Nephron (organoid): ENCODE data around the gene NFKBIA.
"Not testable (repeated sequence)": the region's sequence is repeated elsewhere in the genome, so short reads cannot be mapped to it uniquely, and the experiment has no call there.

Experiments
- H3K27ac Mint-ChIP-seq, 3 experiments: 2 replicates each; pipeline ENCODE4 v1.8.0; 2020; ENCODE audit warnings: mixed read lengths in 3 of 3, mild to moderate bottlenecking in 2 of 3, moderate library complexity in 1 of 3
- H3K27me3 Mint-ChIP-seq: 2 replicates; pipeline ENCODE4 v1.8.0; 2021; ENCODE audit warnings: low read depth, mild to moderate bottlenecking, moderate library complexity, mixed read lengths
- H3K36me3 Mint-ChIP-seq: 2 replicates; pipeline ENCODE4 v1.8.0; 2020; ENCODE audit warnings: low read depth, mixed read lengths
- H3K4me1 Mint-ChIP-seq: 2 replicates; pipeline ENCODE4 v1.8.0; 2020; ENCODE audit warnings: mixed read lengths
- H3K4me3 Mint-ChIP-seq, 3 experiments: 2 replicates each; pipeline ENCODE4 v1.8.0; 2020; ENCODE audit warnings: mild to moderate bottlenecking in 3 of 3, mixed read lengths in 3 of 3, moderate library complexity in 2 of 3
- H3K9me3 Mint-ChIP-seq: 2 replicates; pipeline ENCODE4 v1.8.0; 2020; ENCODE audit warnings: mixed read lengths
- TF ChIP-seq, protein P1 (sequence below), 3 experiments: fragments of 200-600 bp; sonication (generic); IDR thresholded peaks; one replicate each; pipeline ENCODE4 v1.5.0; 2021; ENCODE audit warnings: antibody characterized with exemption in 3 of 3; ENCODE audit not compliant: unreplicated experiment in 3 of 3

Gene NFKBIA, protein sequence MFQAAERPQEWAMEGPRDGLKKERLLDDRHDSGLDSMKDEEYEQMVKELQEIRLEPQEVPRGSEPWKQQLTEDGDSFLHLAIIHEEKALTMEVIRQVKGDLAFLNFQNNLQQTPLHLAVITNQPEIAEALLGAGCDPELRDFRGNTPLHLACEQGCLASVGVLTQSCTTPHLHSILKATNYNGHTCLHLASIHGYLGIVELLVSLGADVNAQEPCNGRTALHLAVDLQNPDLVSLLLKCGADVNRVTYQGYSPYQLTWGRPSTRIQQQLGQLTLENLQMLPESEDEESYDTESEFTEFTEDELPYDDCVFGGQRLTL

DNA sequence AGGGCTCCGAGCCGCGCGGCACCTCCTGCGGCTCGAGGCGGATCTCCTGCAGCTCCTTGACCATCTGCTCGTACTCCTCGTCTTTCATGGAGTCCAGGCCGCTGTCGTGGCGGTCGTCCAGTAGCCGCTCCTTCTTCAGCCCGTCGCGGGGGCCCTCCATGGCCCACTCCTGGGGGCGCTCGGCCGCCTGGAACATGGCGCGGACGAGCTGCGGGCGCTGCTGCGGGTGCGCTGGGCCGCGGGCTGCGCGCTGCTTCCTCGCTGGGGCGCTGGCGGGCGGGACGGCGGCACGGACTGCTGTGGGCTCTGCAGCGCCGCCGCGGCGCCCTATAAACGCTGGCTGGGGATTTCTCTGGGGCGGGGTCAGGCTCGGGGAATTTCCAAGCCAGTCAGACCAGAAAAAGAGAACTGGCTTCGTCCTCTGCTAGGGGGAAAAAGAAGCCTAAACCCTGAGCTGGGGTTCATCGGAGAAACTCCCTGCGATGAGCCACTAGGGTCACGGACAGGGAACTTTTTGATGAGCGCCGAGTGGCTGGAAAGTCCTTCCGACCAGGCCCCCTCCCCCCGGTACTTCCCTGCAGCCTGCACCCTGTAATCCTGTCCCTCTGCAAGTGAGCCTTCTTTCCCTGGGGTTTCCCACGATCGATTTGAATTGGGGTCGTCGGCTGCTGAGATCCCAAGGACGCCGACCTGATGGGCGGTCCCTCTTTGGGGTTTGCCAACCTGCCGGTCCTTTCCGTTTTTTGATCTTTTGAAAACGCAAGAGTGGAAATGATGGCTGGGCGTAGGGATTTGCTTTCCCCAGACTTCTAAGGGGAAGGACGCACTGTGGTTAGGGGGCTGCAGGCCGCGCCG is at the start of gene NFKBIA:
Gene NFKBIA, minus strand, starts transcription at position 301 of the 855 bp plus-strand sequence. Its CDS starts 105 bp downstream, at position 196.
- TF ChIP-seq, protein P1, sequence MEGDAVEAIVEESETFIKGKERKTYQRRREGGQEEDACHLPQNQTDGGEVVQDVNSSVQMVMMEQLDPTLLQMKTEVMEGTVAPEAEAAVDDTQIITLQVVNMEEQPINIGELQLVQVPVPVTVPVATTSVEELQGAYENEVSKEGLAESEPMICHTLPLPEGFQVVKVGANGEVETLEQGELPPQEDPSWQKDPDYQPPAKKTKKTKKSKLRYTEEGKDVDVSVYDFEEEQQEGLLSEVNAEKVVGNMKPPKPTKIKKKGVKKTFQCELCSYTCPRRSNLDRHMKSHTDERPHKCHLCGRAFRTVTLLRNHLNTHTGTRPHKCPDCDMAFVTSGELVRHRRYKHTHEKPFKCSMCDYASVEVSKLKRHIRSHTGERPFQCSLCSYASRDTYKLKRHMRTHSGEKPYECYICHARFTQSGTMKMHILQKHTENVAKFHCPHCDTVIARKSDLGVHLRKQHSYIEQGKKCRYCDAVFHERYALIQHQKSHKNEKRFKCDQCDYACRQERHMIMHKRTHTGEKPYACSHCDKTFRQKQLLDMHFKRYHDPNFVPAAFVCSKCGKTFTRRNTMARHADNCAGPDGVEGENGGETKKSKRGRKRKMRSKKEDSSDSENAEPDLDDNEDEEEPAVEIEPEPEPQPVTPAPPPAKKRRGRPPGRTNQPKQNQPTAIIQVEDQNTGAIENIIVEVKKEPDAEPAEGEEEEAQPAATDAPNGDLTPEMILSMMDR (IDR thresholded peaks at IDR 0.05; ENCODE audit: unreplicated experiment in 3 of 3): peak; percentile 25 to 45 (median 31)
- H3K36me3 Mint-ChIP-seq: peaks cover 35% of the 10 kb centered on the region
- H3K27me3 Mint-ChIP-seq: no peaks in the 10 kb centered on the region
- peak within 1 kb of the TSS; percentile 97 to 99 (median 98) for H3K4me3 Mint-ChIP-seq
- H3K9me3 Mint-ChIP-seq: no peaks in the 10 kb centered on the region
- peak within 1 kb of the TSS; percentile 99 to 100 (median 99) for H3K27ac Mint-ChIP-seq
- peaks cover 52% of the 10 kb centered on the region for H3K4me1 Mint-ChIP-seq

DNA sequence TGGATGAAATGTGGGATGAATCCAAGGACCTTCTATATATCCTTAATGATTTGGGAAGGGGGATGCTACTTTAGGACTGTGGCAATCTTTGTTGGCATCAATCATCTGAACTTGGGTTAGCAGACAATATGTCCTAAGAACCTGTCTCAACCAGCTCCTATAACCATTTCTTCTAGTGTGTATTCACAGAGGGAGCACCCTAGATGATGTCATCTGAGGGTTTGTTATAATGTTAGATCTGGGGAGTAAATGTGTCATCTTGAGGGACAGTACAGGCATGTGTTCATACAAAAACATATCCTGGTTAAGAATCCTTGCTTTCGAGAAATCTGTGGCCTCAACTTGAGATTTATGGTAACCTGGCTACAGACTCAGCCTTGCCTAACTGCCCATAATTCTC is 41.9 kb upstream of the NFKBIA start:
- Mint-ChIP-seq H3K4me1 (no peaks in the 10 kb centered on the region), H3K4me3 (no peak overlapping the region), H3K27me3 (no peaks in the 10 kb centered on the region), H3K27ac (no peak overlapping the region), H3K9me3 (no peaks in the 10 kb centered on the region), H3K36me3 (no peaks in the 10 kb centered on the region)
- TF ChIP-seq, protein P1 (IDR thresholded peaks at IDR 0.05; ENCODE audit: unreplicated experiment in 3 of 3): no peak

DNA sequence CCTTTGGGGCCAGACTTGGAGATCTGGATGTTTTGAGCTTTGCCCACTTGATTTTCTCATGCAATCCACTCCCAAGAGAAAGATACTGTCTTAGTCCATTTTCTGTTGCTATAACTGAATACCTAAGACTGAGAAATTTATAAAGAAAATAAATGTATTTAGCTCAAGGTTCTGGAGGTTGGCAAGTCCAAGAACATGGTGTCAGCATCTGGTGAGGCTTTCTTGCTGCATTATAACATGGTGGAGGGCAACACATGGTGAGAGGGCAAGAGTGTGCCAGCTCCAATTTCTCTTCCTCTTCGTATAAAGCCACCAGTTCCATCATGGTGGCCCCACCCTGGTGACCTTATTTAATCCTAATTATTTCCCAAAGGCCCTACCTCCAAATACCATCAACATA is 39.6 kb upstream of the NFKBIA start:
- TF ChIP-seq, protein P1 (IDR thresholded peaks at IDR 0.05; ENCODE audit: unreplicated experiment in 3 of 3): no peak
- H3K36me3 Mint-ChIP-seq: no peaks in the 10 kb centered on the region
- no peak overlapping the region for H3K4me3 Mint-ChIP-seq

DNA sequence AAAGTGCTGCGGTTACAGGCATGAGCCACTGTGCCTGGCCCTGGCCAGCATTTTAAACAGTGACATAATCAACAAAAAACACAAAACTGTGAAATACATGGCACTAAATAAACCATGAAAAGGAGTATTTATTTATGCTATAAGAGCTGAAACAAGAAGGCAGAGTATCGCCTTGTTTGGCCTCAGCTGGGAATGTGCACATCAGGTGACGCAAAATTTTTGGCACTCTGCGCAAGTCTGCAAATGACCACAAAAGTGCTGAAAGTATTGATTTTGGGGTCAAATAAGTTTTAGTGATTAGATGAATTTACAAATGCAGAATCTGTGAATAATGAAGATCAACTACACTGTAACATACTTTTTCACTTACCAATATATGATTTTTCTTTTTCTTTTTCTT is 36.6 kb upstream of the NFKBIA start:
- no peak overlapping the region for H3K4me3 Mint-ChIP-seq
- TF ChIP-seq, protein P1 (IDR thresholded peaks at IDR 0.05; ENCODE audit: unreplicated experiment in 3 of 3): no peak
- no peaks in the 10 kb centered on the region for H3K36me3 Mint-ChIP-seq
- no peak overlapping the region for H3K27ac Mint-ChIP-seq
- H3K9me3 Mint-ChIP-seq: no peaks in the 10 kb centered on the region
- H3K4me1 Mint-ChIP-seq: no peaks in the 10 kb centered on the region
- no peaks in the 10 kb centered on the region for H3K27me3 Mint-ChIP-seq

More for the DNA sequence above, 39.6 kb upstream of the NFKBIA start:
- H3K9me3 Mint-ChIP-seq: no peaks in the 10 kb centered on the region
- H3K4me1 Mint-ChIP-seq: no peaks in the 10 kb centered on the region
- H3K27ac Mint-ChIP-seq: no peak overlapping the region
- H3K27me3 Mint-ChIP-seq: no peaks in the 10 kb centered on the region

DNA sequence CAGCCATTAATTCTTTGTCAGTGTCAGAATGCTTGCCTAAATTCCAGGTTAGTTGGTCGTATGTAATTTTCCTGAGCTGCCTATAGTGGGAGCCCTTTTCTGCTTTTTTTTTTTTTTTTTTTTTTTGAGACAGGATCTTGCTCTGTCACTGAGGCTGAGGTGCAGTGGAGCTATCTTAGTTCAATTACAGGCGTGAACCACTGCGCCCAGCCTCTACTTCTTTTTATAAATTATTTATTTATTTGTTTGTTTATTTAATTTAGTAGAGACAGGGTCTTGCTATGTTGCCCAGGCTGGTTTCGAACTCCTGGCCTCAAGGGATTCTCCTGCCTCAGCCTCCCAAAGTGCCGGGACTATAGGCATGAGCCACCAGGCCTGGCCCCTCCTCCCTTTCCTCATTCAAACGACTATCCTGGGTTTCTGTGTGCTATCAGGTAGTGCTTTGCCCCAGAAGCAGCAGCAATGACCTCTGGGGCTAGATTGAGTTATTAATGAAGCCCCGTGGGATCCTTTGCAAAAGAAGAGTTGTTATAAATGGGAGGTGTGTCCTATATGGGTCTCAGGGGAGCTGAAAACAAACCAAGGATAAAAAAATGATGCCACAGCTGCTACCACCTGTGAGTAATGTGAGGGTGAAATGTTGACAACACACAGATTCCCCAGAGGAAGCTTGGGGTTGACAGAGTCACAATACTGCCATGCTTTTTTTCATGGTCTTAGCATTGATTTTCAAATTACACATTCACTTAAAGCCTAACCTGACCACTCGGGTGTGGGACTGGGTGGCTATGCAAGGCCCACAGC is 34.6 kb upstream of the NFKBIA start:
- no peaks in the 10 kb centered on the region for H3K4me1 Mint-ChIP-seq
- H3K36me3 Mint-ChIP-seq: no peaks in the 10 kb centered on the region
- H3K27me3 Mint-ChIP-seq: peaks cover 5% of the 10 kb centered on the region
- TF ChIP-seq, protein P1 (IDR thresholded peaks at IDR 0.05; ENCODE audit: unreplicated experiment in 3 of 3): peak; percentile 36 to 48 (median 48)
- no peak overlapping the region for H3K4me3 Mint-ChIP-seq
- no peaks in the 10 kb centered on the region for H3K9me3 Mint-ChIP-seq
- no peak overlapping the region for H3K27ac Mint-ChIP-seq

DNA sequence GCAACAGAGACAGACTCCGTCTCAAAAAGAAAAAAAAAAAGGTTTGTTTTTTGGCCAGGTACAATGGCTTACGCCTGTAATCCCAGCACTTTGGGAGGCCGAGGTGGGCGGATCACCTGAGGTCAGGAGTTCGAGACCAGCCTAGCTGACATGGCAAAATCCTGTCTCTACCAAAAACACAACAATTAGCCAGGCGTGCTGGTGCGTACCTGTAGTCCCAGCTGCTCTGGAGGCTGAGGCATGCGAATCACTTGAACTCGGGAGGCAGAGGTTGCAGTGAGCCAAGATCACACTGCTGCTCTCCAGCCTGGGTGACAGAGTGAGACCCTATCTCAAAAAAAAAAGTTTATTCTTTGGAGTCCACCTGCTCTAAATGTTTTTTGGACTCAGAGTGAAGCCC is 33.9 kb upstream of the NFKBIA start:
- H3K4me3 Mint-ChIP-seq, H3K36me3 Mint-ChIP-seq, H3K27me3 Mint-ChIP-seq, H3K9me3 Mint-ChIP-seq, H3K27ac Mint-ChIP-seq, H3K4me1 Mint-ChIP-seq: not testable (repeated sequence)
